Caki2 (cell line): ENCODE results near the gene PCIF1. TPM values are rescaled to one million over a fixed set of nuclear protein-coding genes. Genes with fewer than 3 reads are reported as not detected.
"Not testable (repeated sequence)": the region's sequence is repeated elsewhere in the genome, so short reads cannot be mapped to it uniquely, and the experiment has no call there.

Experiments
- DNase-seq: peaks from one replicate; pipeline ENCODE4 v3.0.0-alpha.2; 2015; ENCODE audit warnings: low read depth
- in situ Hi-C: cut with HindIII; loops from 2 replicates; pipeline ENCODE4 v1.10.0; 2016; ENCODE audit warnings: low sequenced_read_pairs, low pct_unique_long_range_greater_than_20kb, mixed read lengths
- total RNA-seq: library from RNA; depleted of rRNA; stranded (reverse); fragments of >200 nt; shearing (Covaris generic); gene quantifications from 2 replicates; pipeline ENCODE4 v1.2.3, GENCODE V29; 2014; ENCODE audit warnings: low replicate concordance

The PCIF1 gene
- total RNA-seq, 1 experiment from 2014 or later: 14.2 TPM

GRCh38 chr20:45940469-45940868 is 6.0 kb downstream of the PCIF1 start:
- no peak for DNase-seq
- in situ Hi-C loops: no loop called here

- DNase-seq: no peak
- in situ Hi-C loops: no loop called here
These were observed 9.1 kb downstream of the PCIF1 start for GRCh38 chr20:45943613-45944012.

GRCh38 chr20:45944151-45944964 is 9.9 kb downstream of the PCIF1 start:
- in situ Hi-C loops: no loop called here
- peak; percentile 69 for DNase-seq

- no peak for DNase-seq
- in situ Hi-C loops: no loop called here
These were observed 10.6 kb downstream of the PCIF1 start for GRCh38 chr20:45944965-45945677.

GRCh38 chr20:45945678-45946148 is 11.2 kb downstream of the PCIF1 start:
- no peak for DNase-seq
- in situ Hi-C loops: no loop called here

- in situ Hi-C loops: no loop called here
- no peak for DNase-seq
These were observed 11.9 kb downstream of the PCIF1 start for GRCh38 chr20:45946149-45946970.

- DNase-seq: no peak
- in situ Hi-C loops: no loop called here
These were observed 12.8 kb downstream of the PCIF1 start for GRCh38 chr20:45947110-45947866.

GRCh38 chr20:45948261-45948733 is 13.8 kb downstream of the PCIF1 start:
- in situ Hi-C loops: no loop called here

GRCh38 chr20:45948742-45949541 is 14.5 kb downstream of the PCIF1 start:
- in situ Hi-C loops: no loop called here
- no peak for DNase-seq

More at GRCh38 chr20:45948261-45948733, 13.8 kb downstream of the PCIF1 start:
- no peak for DNase-seq

- in situ Hi-C loops: no loop called here
- DNase-seq: no peak
These were observed 15.3 kb downstream of the PCIF1 start for GRCh38 chr20:45949542-45950329.

- in situ Hi-C loops: no loop called here
- no peak for DNase-seq
These were observed 15.8 kb downstream of the PCIF1 start for GRCh38 chr20:45950330-45950646.

- DNase-seq: no peak
- in situ Hi-C loops: no loop called here
These were observed 17.7 kb downstream of the PCIF1 start for GRCh38 chr20:45951925-45952834.

GRCh38 chr20:45952861-45953260 is 18.4 kb downstream of the PCIF1 start:
- in situ Hi-C loops: no loop called here
- DNase-seq: no peak

- in situ Hi-C loops: no loop called here
- no peak for DNase-seq
These were observed 19.2 kb downstream of the PCIF1 start for GRCh38 chr20:45953672-45954071.

- DNase-seq, in situ Hi-C loops: not testable (repeated sequence)
These were observed 21.8 kb downstream of the PCIF1 start for GRCh38 chr20:45956326-45956725.
